Peyer's patch (tissue), 4 donors: Measurements from ENCODE around the gene AIMP1. TPM values are rescaled to one million over a fixed set of nuclear protein-coding genes. Genes with fewer than 3 reads are reported as not detected.

Source experiments
- DNase-seq, 3 donors: peaks; one replicate each; pipeline ENCODE4 v3.0.0-alpha.2; 2017 to 2019
- H3K27ac ChIP-seq, 4 donors: fragments of 200-600 bp; sonication (generic); one replicate each; pipeline ENCODE4 v1.5.1; 2016 to 2019
- H3K27me3 ChIP-seq, 2 donors: fragments of 200-600 bp; sonication (generic); one replicate each; pipeline ENCODE4 v1.5.1; 2019
- H3K36me3 ChIP-seq, 3 donors: fragments of 200-600 bp; sonication (generic); one replicate each; pipeline ENCODE4 v1.5.1; 2016 to 2019
- H3K4me1 ChIP-seq, 4 donors: fragments of 200-600 bp; sonication (generic); one replicate each; pipeline ENCODE4 v1.5.1; 2016 to 2019
- H3K4me3 ChIP-seq, 4 donors: fragments of 200-600 bp; sonication (generic); 1 replicate in 3 of 4; 2 replicates in 1 of 4; pipeline ENCODE4 v1.5.1; 2016 to 2019; ENCODE audit warnings: mild to moderate bottlenecking in 1 of 4
- H3K9me3 ChIP-seq, 4 donors: fragments of 200-600 bp; sonication (generic); one replicate each; pipeline ENCODE4 v1.5.1; 2016 to 2019; ENCODE audit warnings: mild to moderate bottlenecking in 1 of 4
- POLR2A ChIP-seq, 2 donors: fragments of 450-650 bp; IDR thresholded peaks; one replicate each; pipeline ENCODE4 v1.5.1; 2017; ENCODE audit warnings: antibody characterized with exemption in 2 of 2, mild to moderate bottlenecking in 2 of 2, moderate library complexity in 2 of 2
- total RNA-seq, 4 donors: library from RNA; depleted of rRNA; stranded (reverse); fragments of >200 nt; gene quantifications; one replicate each; pipeline ENCODE4 v1.1.0, GENCODE V29; 2016
- TF ChIP-seq, protein P1 (sequence below), 6 experiments: fragments of 450-650 bp in 4 of 6; fragments of 200-600 bp in 2 of 6; sonication (generic) in 1 of 6; IDR thresholded peaks; one replicate each; pipeline ENCODE4 v1.5.1; 2017 to 2019; ENCODE audit warnings: antibody characterized with exemption in 6 of 6, mild to moderate bottlenecking in 3 of 6, moderate library complexity in 1 of 6

Gene AIMP1
- total RNA-seq, 4 donors from 2014 or later, result 18.3 to 40.4 (median 19.5) TPM

DNA sequence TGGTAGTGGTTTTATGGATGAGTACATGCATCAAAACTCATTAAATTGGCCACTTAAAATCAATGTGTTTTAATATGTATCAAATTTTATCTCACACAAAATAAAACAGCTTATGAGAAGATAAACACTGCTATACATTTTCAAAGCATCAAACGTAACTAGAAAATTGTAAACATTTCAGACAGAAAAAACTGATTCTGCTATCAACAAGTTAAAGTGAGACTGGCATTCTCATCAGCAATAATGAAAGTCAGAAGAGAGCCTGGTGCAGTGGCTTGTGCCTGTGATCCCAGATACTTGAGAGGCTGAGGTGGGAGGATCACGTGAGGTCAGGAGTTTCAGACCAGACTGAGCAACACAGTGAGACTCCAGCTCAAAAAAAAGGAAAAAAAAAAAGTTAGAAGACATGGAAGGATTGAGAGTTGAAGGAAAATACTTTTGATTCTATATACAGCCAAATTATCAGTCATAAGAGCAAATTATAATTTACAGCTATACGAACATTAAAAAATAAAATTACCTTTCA is 3.3 kb upstream of the AIMP1 start:
- TF ChIP-seq, protein P1, sequence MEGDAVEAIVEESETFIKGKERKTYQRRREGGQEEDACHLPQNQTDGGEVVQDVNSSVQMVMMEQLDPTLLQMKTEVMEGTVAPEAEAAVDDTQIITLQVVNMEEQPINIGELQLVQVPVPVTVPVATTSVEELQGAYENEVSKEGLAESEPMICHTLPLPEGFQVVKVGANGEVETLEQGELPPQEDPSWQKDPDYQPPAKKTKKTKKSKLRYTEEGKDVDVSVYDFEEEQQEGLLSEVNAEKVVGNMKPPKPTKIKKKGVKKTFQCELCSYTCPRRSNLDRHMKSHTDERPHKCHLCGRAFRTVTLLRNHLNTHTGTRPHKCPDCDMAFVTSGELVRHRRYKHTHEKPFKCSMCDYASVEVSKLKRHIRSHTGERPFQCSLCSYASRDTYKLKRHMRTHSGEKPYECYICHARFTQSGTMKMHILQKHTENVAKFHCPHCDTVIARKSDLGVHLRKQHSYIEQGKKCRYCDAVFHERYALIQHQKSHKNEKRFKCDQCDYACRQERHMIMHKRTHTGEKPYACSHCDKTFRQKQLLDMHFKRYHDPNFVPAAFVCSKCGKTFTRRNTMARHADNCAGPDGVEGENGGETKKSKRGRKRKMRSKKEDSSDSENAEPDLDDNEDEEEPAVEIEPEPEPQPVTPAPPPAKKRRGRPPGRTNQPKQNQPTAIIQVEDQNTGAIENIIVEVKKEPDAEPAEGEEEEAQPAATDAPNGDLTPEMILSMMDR (IDR thresholded peaks at IDR 0.05), result no peak
- TF ChIP-seq POLR2A (IDR thresholded peaks at IDR 0.05), result no peak
- Histone ChIP-seq H3K27ac (no peak overlapping the region), H3K4me3 (no peak overlapping the region), H3K9me3 (no peaks in the 10 kb centered on the region), H3K4me1 (peaks cover 0 to 19% (median 5%) of the 10 kb centered on the region in 4 donors), H3K27me3 (no peaks in the 10 kb centered on the region), H3K36me3 (no peaks in the 10 kb centered on the region)
- no peak for DNase-seq

DNA sequence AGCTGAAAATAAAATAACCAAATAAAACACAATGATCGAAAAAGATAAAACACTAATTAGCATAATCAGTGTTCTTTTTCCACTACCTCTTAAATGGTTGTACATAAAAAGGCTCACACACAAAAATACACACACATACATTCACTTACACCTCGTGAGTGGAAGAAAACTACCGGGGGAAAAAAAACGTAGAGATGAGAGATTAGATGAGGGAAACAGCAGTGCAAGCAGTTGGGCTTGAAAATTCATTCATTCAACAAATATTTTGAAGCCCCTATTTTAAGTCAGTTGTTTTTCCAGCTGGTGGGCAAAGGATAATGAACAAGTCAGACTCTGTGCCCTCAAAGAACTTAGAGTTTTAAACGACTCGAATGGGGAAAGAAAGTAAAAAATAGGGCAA is 1.4 kb upstream of the AIMP1 start:
- Histone ChIP-seq H3K9me3 (no peaks in the 10 kb centered on the region), H3K27me3 (no peaks in the 10 kb centered on the region), H3K36me3 (no peaks in the 10 kb centered on the region), H3K27ac (peak overlapping the region in 3 of 4 donors; percentile 90 to 94 (median 92)), H3K4me1 (peaks cover 0 to 26% (median 5%) of the 10 kb centered on the region in 4 donors), H3K4me3 (peak overlapping the region; percentile 70 to 84 (median 78))
- TF ChIP-seq, protein P1 (IDR thresholded peaks at IDR 0.05), result no peak
- no peak for TF ChIP-seq POLR2A (IDR thresholded peaks at IDR 0.05)
- DNase-seq, result no peak

DNA sequence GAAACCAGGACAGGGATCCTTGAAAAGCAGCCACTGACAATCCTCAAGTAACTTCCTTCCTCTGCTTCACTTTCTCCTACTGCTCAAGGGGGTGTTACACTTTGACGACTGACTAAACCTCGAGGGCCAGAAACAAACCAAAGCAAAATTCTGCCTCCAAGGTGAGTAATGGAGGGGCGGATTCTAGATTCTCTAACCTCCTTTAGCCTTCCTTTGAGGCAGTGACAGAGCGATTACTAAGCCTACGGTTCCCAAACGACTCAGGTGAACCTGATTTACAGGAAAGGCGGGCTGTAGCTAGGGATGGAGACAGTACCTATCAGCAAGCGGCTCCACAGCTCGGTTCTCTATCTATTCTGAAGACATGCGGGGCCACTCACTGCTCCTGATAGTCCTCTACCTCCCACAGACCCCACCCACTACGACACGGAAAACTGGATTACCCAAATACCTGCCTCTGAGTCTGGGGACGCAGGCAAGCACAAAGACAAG is 828 bp upstream of the AIMP1 start:
- Histone ChIP-seq H3K4me3 (peak overlapping the region; percentile 70 to 84 (median 78)), H3K27ac (peak overlapping the region; percentile 90 to 94 (median 93)), H3K9me3 (no peaks in the 10 kb centered on the region), H3K36me3 (peaks cover 0 to 1% (median 0%) of the 10 kb centered on the region in 3 donors), H3K27me3 (no peaks in the 10 kb centered on the region), H3K4me1 (peaks cover 0 to 26% (median 5%) of the 10 kb centered on the region in 4 donors)
- no peak for TF ChIP-seq POLR2A (IDR thresholded peaks at IDR 0.05)
- TF ChIP-seq, protein P1 (IDR thresholded peaks at IDR 0.05), result no peak
- no peak for DNase-seq

GRCh38 chr4:106316773-106317409 is 541 bp downstream of the AIMP1 start:
- Histone ChIP-seq H3K27me3 (no peaks in the 10 kb centered on the region), H3K4me1 (peaks cover 0 to 26% (median 5%) of the 10 kb centered on the region in 4 donors), H3K4me3 (peak overlapping the region; percentile 70 to 84 (median 78)), H3K27ac (peak overlapping the region; percentile 90 to 94 (median 93)), H3K9me3 (no peaks in the 10 kb centered on the region), H3K36me3 (peaks cover 0 to 11% (median 0%) of the 10 kb centered on the region in 3 donors)
- DNase-seq, result no peak
- no peak for TF ChIP-seq POLR2A (IDR thresholded peaks at IDR 0.05)
- TF ChIP-seq, protein P1 (IDR thresholded peaks at IDR 0.05), result no peak

DNA sequence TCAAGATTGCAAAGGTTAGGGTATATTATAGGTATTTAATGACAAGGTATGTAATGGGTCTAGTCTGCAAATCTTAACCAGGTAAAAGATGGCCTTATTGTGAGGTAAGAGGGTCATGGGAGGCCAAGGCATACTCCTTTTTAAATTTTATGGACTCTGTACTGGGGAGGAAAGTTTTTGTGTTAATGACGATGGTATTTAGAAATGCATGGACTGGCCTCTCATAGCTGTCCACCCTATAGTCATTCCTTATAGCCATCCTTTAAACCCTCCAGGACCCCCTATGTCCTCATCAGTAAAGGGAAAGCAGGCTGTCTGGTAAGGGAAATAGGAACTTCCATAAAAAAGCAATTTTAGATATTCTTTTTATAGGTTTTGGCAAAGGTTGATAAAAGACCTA is 1.5 kb downstream of the AIMP1 start:
- Histone ChIP-seq H3K27me3 (no peaks in the 10 kb centered on the region), H3K9me3 (no peaks in the 10 kb centered on the region), H3K36me3 (peaks cover 0 to 11% (median 0%) of the 10 kb centered on the region in 3 donors), H3K4me3 (peak overlapping the region in 1 of 4 donors; percentile 82), H3K27ac (no peak overlapping the region), H3K4me1 (peaks cover 0 to 26% (median 5%) of the 10 kb centered on the region in 4 donors)
- TF ChIP-seq, protein P1 (IDR thresholded peaks at IDR 0.05), result no peak
- TF ChIP-seq POLR2A (IDR thresholded peaks at IDR 0.05), result no peak
- no peak for DNase-seq
